Neuron (in vitro differentiated cells): ENCODE measurements around the gene GPR107.

Experiments used
- H2AFZ ChIP-seq: one replicate; pipeline ENCODE4 v1.6.1; 2013; ENCODE audit warnings: low read depth, mild to moderate bottlenecking, inconsistent platforms, low read length, moderate library complexity
- H3K27me3 ChIP-seq: one replicate; pipeline ENCODE4 v1.6.1; 2013; ENCODE audit warnings: low read length; ENCODE audit not compliant: insufficient read depth
- H3K36me3 ChIP-seq: one replicate; pipeline ENCODE4 v1.6.1; 2013; ENCODE audit warnings: low read length; ENCODE audit not compliant: insufficient read depth
- H3K4me1 ChIP-seq: one replicate; pipeline ENCODE4 v1.6.1; 2013; ENCODE audit warnings: low read length; ENCODE audit not compliant: insufficient read depth
- H3K4me3 ChIP-seq: 2 replicates; pipeline ENCODE4 v1.5.1; 2013; ENCODE audit warnings: mild to moderate bottlenecking, low read length, moderate library complexity
- H3K9me3 ChIP-seq: one replicate; pipeline ENCODE4 v1.6.1; 2013; ENCODE audit warnings: low read length

GPR107 gene

DNA sequence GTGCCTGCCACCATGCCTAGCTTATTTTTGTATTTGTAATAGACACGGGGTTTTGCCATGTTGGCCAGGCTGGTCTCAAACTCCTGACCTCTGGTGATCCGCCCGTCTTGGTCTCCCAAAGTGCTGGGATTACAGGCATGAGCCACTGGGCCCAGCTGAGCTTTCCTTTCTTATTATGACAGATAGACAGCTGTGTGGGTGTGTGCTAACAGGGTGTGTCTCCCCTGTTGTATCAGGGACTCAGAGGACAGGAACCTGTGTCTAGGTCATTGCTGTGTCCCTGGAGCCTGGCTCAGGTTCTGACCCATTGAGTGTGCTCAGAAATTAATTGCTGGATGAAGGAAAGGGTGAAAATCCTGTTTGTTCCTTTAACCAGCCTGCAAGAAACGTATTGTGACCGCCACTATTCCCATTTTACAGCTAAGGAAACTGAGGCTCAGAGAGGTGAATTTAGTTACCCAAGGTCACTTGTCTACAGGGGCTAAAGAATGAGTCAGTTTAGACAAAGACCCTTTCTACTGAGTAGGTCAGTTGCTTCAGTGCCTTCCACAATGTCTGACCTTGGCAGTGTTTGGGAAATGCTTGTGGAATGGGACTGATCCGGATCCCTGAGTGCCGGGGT lies 135.3 kb downstream of the GPR107 start:
- H3K4me3 ChIP-seq = no peak overlapping the region
- H3K27me3 ChIP-seq = no peaks in the 10 kb centered on the region
- H3K4me1 ChIP-seq = peaks cover 53% of the 10 kb centered on the region

More for the DNA sequence above, 135.3 kb downstream of the GPR107 start:
- H3K9me3 ChIP-seq = no peaks in the 10 kb centered on the region
- H2AFZ ChIP-seq = no peak overlapping the region
- H3K36me3 ChIP-seq = no peaks in the 10 kb centered on the region
